BLaER1 (cell line): ENCODE results near the gene DLG3.

Experiments
- H3K27ac ChIP-seq: shearing (Covaris generic); formaldehyde crosslinking; 2 replicates; pipeline ENCODE4 v1.8.1; 2022
- H3K27me3 ChIP-seq: shearing (Covaris generic); formaldehyde crosslinking; 2 replicates; pipeline ENCODE4 v1.8.1; 2022
- H3K36me3 ChIP-seq: shearing (Covaris generic); formaldehyde crosslinking; 2 replicates; pipeline ENCODE4 v1.8.1; 2022
- H3K4me1 ChIP-seq: shearing (Covaris generic); formaldehyde crosslinking; 2 replicates; pipeline ENCODE4 v1.8.1; 2022
- H3K4me2 ChIP-seq: shearing (Covaris generic); formaldehyde crosslinking; 2 replicates; pipeline ENCODE4 v1.8.1; 2022
- H3K4me3 ChIP-seq: shearing (Covaris generic); formaldehyde crosslinking; 2 replicates; pipeline ENCODE4 v1.8.1; 2022
- H3K9ac ChIP-seq: shearing (Covaris generic); formaldehyde crosslinking; 2 replicates; pipeline ENCODE4 v1.8.1; 2022
- H3K9me3 ChIP-seq: shearing (Covaris generic); formaldehyde crosslinking; 2 replicates; pipeline ENCODE4 v1.8.1; 2022
- H4K20me1 ChIP-seq: shearing (Covaris generic); formaldehyde crosslinking; 2 replicates; pipeline ENCODE4 v1.8.1; 2022
- Cebpa-rat ChIP-seq: shearing (Covaris generic); IDR thresholded peaks from 2 replicates; pipeline ENCODE4 v1.8.1; 2022

DLG3 gene

DNA sequence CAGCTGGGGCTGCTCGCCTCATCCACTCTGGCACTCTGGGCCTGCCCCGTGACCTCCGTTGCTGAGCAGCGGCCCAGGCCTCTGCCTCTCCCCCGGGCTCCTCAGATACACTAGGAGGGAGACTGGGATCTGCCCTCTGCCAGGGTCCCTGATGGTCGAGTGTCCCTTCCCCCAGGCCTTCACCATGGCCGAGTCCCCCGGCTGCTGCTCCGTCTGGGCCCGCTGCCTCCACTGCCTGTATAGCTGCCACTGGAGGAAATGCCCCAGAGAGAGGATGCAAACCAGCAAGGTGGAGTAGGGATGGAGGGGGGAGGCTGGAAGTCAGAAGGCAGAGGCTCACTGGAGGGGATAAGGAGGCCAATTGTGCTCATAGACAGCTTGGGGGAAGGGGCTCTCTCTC, 19.8 kb upstream of the DLG3 start:
- Histone ChIP-seq H4K20me1 (no peaks in the 10 kb centered on the region; the same call in 1 of the 2 replicates), H3K4me2 (no peak overlapping the region), H3K27ac (no peak overlapping the region), H3K9me3 (no peaks in the 10 kb centered on the region), H3K27me3 (peaks cover 93% of the 10 kb centered on the region), H3K9ac (no peak overlapping the region), H3K36me3 (peaks cover 18% of the 10 kb centered on the region), H3K4me1 (peaks cover 2% of the 10 kb centered on the region; the same call in 1 of the 2 replicates), H3K4me3 (no peak overlapping the region)
- no peak for TF ChIP-seq Cebpa-rat

DNA sequence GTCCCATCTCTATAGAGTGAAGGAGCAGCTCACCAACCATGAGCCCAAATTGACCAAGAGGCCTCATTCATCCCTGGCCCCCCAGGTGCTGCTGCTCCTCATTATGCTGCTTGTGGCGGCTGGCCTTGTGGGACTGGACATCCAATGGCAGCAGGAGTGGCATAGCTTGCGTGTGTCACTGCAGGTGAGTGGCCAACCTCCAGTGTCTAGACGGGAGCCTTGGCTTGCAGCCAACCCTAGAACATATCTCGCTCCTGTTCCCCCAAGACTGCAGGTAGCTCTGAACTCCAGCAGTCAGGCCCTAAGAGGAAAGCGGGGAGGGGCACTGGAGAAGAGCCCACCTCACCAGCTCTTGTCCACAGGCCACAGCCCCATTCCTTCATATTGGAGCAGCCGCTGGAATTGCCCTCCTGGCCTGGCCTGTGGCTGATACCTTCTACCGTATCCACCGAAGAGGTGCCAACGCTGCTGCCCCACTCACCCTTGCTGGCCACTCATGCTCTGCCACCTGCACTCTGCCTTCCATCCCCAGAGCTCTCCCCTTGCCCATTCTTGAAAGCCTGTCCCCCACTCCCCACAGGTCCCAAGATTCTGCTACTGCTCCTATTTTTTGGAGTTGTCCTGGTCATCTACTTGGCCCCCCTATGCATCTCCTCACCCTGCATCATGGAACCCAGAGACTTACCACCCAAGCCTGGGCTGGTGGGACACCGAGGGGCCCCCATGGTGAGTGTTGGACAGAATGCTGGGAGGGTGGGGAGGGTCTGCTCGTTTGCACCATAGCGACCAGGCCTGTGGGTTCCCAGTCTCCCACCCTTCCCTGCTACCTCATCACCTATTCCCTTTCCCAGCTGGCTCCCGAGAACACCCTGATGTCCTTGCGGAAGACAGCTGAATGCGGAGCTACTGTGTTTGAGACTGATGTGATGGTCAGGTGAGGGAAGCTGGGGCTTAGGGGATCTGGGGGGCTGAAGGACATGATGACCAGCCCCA, 18.1 kb upstream of the DLG3 start:
- TF ChIP-seq Cebpa-rat, result no peak
- Histone ChIP-seq H3K27me3 (peaks cover 91% of the 10 kb centered on the region), H3K27ac (no peak overlapping the region), H3K9ac (no peak overlapping the region), H3K36me3 (peaks cover under 1% of the 10 kb centered on the region; the same call in 1 of the 2 replicates), H3K4me3 (no peak overlapping the region), H3K4me2 (no peak overlapping the region), H3K9me3 (no peaks in the 10 kb centered on the region), H3K4me1 (peaks cover 14% of the 10 kb centered on the region; the same call in 1 of the 2 replicates), H4K20me1 (no peaks in the 10 kb centered on the region)

DNA sequence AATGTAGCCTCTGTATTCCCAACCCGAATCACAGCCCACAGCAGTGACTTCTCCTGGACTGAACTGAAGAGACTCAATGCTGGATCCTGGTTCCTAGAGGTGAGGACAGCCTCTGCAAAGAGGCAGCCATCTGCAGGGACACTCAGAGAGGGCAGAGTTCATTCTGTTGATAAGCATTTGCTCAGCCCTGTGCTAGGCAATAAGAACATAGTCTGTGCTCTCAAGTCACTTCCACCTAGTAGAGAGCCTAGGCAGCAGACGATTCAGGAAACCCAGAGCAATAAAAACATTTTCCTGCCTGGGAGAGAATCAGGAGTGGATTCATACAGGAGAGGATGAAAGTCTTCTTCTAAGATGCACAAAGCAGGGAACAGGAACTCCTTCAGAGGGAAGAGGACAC, 17.3 kb upstream of the DLG3 start:
- peaks cover 14% of the 10 kb centered on the region; the same call in 1 of the 2 replicates for H3K4me1 ChIP-seq
- H3K36me3 ChIP-seq, result no peaks in the 10 kb centered on the region
- H3K4me3 ChIP-seq, result no peak overlapping the region
- no peak overlapping the region for H3K27ac ChIP-seq
- H3K9ac ChIP-seq, result no peak overlapping the region
- H3K4me2 ChIP-seq, result no peak overlapping the region
- H4K20me1 ChIP-seq, result no peaks in the 10 kb centered on the region
- no peak for TF ChIP-seq Cebpa-rat
- H3K27me3 ChIP-seq, result peaks cover 93% of the 10 kb centered on the region
- no peaks in the 10 kb centered on the region for H3K9me3 ChIP-seq

DNA sequence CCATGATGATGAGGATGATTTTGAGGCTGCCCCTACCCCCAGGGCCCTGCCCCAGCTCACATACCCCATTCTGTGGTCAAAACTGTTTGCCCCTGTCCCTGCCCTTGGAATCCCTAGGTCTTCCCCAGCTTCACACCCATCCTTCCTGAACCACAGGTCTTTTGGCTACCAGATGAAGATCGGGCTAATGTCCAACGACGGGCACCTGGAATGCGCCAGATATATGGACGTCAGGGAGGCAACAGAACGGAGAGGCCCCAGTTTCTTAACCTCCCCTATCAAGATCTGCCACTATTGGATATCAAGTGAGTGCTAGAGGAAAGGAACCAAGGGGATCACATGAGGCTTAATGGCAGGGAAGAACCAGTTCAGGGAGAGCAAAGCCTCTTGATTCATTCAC, 14.9 kb upstream of the DLG3 start:
- no peak overlapping the region for H3K4me2 ChIP-seq
- no peak for TF ChIP-seq Cebpa-rat
- H3K27me3 ChIP-seq, result peaks cover 75% of the 10 kb centered on the region
- H4K20me1 ChIP-seq, result no peaks in the 10 kb centered on the region
- H3K36me3 ChIP-seq, result no peaks in the 10 kb centered on the region
- H3K4me3 ChIP-seq, result no peak overlapping the region
- no peaks in the 10 kb centered on the region for H3K9me3 ChIP-seq
- H3K4me1 ChIP-seq, result peaks cover 15% of the 10 kb centered on the region
- H3K9ac ChIP-seq, result no peak overlapping the region
- H3K27ac ChIP-seq, result no peak overlapping the region

DNA sequence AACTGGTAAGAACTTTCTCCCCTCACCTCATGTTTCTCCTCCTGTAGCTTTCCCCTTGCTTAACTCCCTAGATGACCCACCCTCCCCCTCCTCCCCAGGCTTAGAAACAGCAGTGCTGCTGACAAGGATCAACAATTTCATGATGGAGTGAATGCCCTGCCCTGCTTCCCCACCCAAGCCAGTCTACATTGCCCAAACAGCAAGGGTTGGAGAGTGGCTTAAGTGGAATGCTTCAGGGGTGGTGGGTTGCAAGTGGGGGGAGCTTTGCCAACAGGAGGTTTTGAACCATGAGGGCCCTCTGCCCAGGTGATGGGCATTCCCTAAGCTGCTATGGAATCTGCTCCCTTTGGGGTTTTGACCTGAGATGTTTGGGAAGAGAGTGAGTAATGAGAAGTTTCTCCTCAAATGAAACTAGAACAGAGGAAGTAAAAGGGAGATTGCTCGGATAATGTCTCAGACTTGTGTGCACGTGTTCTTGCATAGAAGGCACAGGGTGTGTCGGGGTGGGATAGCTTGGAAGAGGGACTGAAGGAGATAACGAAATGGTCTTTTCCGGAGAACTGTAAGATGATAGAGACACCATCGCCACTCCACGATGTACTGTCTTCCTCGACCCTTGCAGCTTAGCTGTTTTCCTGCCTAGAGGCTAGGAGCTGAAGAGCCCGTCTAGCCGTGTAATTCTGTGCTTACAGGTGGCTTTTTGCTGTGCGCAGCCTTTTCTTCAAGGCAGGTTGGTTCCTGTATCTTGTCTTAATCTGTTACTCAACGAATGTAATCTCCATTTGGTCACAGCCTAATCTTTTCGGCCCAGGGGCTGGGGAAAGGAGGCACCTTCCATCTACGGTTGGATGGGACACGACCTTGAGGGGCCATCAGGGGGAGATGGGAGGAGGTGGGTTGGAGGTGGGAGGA, 11.4 kb upstream of the DLG3 start:
- no peak overlapping the region for H3K27ac ChIP-seq
- TF ChIP-seq Cebpa-rat, result no peak
- H3K9ac ChIP-seq, result no peak overlapping the region
- H3K4me2 ChIP-seq, result peak overlapping the region; percentile 78
- H3K27me3 ChIP-seq, result peaks cover 72% of the 10 kb centered on the region
- no peaks in the 10 kb centered on the region for H3K36me3 ChIP-seq
- no peaks in the 10 kb centered on the region for H3K9me3 ChIP-seq
- peak overlapping the region; percentile 70 for H3K4me3 ChIP-seq
- no peaks in the 10 kb centered on the region for H4K20me1 ChIP-seq
- peaks cover 27% of the 10 kb centered on the region for H3K4me1 ChIP-seq

DNA sequence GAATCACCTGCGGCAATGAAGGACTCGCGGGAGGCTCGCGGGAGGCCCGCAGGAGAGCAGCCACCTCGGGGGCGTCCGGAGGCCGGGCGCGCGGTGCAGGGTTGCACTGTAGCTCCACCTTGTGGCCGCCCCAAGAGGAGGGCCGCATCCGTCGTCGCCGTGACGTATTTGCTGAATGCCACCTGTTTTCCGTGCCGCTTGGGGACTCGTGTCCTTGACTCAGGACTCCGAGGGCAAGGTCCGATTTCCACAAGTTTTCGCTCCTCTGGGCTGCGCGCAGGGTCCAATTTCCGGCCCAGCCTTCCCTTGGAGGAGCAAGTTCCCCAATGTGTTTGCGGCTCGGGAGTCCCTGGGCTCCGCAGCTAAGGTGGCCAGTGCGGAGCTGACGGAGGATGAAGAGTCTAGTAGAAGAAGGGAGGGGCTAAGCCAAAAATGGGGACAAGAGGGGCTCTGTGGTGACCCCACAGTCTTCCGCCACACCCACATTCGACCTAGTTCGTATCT, 10.7 kb upstream of the DLG3 start:
- H3K4me3 ChIP-seq, result peak overlapping the region; percentile 70
- no peak for TF ChIP-seq Cebpa-rat
- peaks cover 72% of the 10 kb centered on the region for H3K27me3 ChIP-seq
- H3K9ac ChIP-seq, result peak overlapping the region; percentile 73
- H3K36me3 ChIP-seq, result no peaks in the 10 kb centered on the region
- no peaks in the 10 kb centered on the region for H4K20me1 ChIP-seq
- H3K9me3 ChIP-seq, result no peaks in the 10 kb centered on the region
- H3K4me1 ChIP-seq, result peaks cover 32% of the 10 kb centered on the region
- peak overlapping the region; percentile 78 for H3K4me2 ChIP-seq
- peak overlapping the region; percentile 64; the same call in 1 of the 2 replicates for H3K27ac ChIP-seq

DNA sequence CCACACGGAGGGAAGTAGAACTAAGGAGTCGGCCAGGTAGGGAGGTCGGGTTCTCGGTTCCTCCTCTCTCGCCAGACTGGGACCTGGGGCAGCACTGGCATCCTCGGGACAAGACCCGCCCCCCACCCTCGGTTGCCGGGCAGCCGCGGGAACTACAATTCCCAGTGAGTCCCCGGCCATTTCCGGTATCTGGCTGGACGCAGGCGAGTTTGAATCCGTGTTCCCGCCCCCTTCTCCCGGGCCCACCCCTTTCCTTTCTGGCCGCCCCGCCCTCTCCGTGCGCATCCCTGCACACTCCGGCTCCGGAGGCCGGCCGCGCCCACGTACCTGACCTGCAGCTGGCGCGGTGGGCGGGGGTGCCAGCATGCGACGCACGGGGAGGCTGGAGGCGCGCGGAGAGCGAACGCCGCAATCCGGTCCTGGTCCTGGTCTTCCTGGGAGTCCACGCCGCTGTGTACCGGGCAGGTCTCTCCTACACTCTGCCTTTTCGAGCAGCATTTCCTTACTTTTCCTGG, 10.2 kb upstream of the DLG3 start:
- Histone ChIP-seq H3K4me2 (peak overlapping the region; percentile 78), H3K4me1 (peaks cover 37% of the 10 kb centered on the region), H3K36me3 (no peaks in the 10 kb centered on the region), H3K9ac (peak overlapping the region; percentile 73), H3K27me3 (peaks cover 72% of the 10 kb centered on the region), H3K9me3 (no peaks in the 10 kb centered on the region), H4K20me1 (no peaks in the 10 kb centered on the region), H3K4me3 (peak overlapping the region; percentile 70), H3K27ac (peak overlapping the region; percentile 64; the same call in 1 of the 2 replicates)
- TF ChIP-seq Cebpa-rat, result no peak

DNA sequence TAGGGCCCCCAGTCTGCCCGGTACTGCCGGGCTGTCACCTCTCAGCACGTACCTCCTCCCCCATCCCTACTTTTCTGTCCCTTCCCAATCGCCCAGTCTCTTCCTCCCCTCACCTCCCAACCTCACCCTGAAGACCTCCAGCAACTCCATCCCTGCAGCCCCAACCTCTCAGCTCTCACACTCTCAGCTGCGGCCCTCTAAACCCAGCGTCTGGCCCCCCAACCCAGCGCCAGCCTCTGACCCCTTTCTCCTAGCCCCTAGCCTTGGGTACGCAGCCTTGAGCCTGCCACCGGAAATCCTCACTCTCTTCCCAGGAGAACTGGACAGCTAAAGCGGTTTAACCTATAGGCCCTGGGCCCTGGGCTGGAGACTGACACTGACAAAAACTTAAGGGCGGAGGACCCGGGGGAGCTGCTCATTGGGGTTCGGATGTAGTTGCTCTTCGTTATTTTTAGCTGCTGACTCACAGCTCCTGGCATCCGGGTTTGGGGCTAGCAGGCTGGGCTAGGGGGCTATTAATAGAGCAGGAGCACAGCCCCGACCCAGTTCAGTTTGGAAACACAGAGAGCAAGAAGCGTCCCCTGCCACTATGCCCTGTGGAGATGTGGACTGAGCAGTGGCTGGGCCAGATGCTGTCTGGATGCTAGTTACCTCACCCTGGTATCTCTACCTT, 9.6 kb upstream of the DLG3 start:
- Histone ChIP-seq H3K4me3 (peak overlapping the region; percentile 70), H3K9me3 (no peaks in the 10 kb centered on the region), H3K36me3 (no peaks in the 10 kb centered on the region), H3K4me1 (peaks cover 33% of the 10 kb centered on the region), H3K27ac (peak overlapping the region; percentile 46; the same call in 1 of the 2 replicates), H3K4me2 (peak overlapping the region; percentile 78), H3K27me3 (peaks cover 73% of the 10 kb centered on the region), H3K9ac (peak overlapping the region; percentile 73), H4K20me1 (no peaks in the 10 kb centered on the region)
- no peak for TF ChIP-seq Cebpa-rat

DNA sequence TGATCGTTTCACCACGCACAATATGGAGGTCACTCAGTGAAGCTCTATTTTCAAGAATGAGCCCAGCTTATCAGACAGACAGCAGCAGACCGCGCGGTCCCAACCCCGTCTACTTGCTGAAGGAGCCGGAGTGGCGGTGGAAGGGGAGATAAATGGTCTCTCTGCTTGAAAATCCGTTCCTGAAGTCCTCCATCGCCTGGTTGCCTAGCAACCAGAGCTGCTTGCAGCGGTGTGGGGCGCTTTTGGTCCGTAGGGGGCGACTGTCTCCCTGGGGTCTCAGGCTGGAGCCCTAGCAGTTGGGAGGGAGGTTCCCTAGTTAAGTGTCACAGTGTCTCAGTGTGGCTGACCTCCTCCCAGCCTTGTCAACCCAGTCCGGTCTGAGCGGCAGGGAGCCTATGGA, 8.3 kb upstream of the DLG3 start:
- Histone ChIP-seq H3K4me3 (no peak overlapping the region), H3K9me3 (no peaks in the 10 kb centered on the region), H3K36me3 (no peaks in the 10 kb centered on the region), H3K27me3 (peaks cover 72% of the 10 kb centered on the region), H4K20me1 (no peaks in the 10 kb centered on the region; the same call in 1 of the 2 replicates), H3K4me2 (no peak overlapping the region), H3K9ac (no peak overlapping the region), H3K4me1 (peaks cover 24% of the 10 kb centered on the region), H3K27ac (no peak overlapping the region)
- TF ChIP-seq Cebpa-rat, result no peak
